HG03060 (cell line): ENCODE results near the gene RNF19B.
A peak's percentile ranks its signal among the peaks of the same experiment; 100 is the strongest.
"Not testable (repeated sequence)": the region's sequence is repeated elsewhere in the genome, so short reads cannot be mapped to it uniquely, and the experiment has no call there.

Source experiments
- ATAC-seq: cut with Tn5 transposase; IDR thresholded peaks from one replicate; pipeline ENCODE4 v1.9.1; 2021; ENCODE audit warnings: low read depth, moderate number of reproducible peaks; ENCODE audit not compliant: unreplicated experiment

RNF19B gene

GRCh38 chr1:32993324-32993636 lies 28.7 kb upstream of the RNF19B start:
- ATAC-seq = not testable (repeated sequence)

- ATAC-seq = peak; percentile 90
Observed at GRCh38 chr1:32992489-32993323, 28.1 kb upstream of the RNF19B start.

GRCh38 chr1:32991819-32992488 lies 27.3 kb upstream of the RNF19B start:
- no peak for ATAC-seq

- no peak for ATAC-seq
Observed at GRCh38 chr1:32991386-32991785, 26.8 kb upstream of the RNF19B start.

GRCh38 chr1:32990887-32991286 lies 26.3 kb upstream of the RNF19B start:
- no peak for ATAC-seq

- ATAC-seq = no peak
Observed at GRCh38 chr1:32989160-32990050, 24.8 kb upstream of the RNF19B start.

- no peak for ATAC-seq
Observed at GRCh38 chr1:32988665-32989064, 24.1 kb upstream of the RNF19B start.

GRCh38 chr1:32985226-32985625 lies 20.6 kb upstream of the RNF19B start:
- ATAC-seq = no peak

- ATAC-seq = no peak
Observed at GRCh38 chr1:32984455-32985171, 20.0 kb upstream of the RNF19B start.

- no peak for ATAC-seq
Observed at GRCh38 chr1:32984090-32984454, 19.5 kb upstream of the RNF19B start.

GRCh38 chr1:32983020-32983419 lies 18.4 kb upstream of the RNF19B start:
- ATAC-seq = no peak

- ATAC-seq = peak; percentile 91
Observed at GRCh38 chr1:32981003-32981901, 16.6 kb upstream of the RNF19B start.

GRCh38 chr1:32980080-32980479 lies 15.5 kb upstream of the RNF19B start:
- no peak for ATAC-seq

GRCh38 chr1:32978854-32979253 lies 14.2 kb upstream of the RNF19B start:
- ATAC-seq = no peak

GRCh38 chr1:32977546-32978087 lies 13.0 kb upstream of the RNF19B start:
- ATAC-seq = no peak

- ATAC-seq = not testable (repeated sequence)
Observed at GRCh38 chr1:32975055-32975454, 10.4 kb upstream of the RNF19B start.

- ATAC-seq = not testable (repeated sequence)
Observed at GRCh38 chr1:32973458-32973857, 8.8 kb upstream of the RNF19B start.

- no peak for ATAC-seq
Observed at GRCh38 chr1:32972814-32973428, 8.3 kb upstream of the RNF19B start.

GRCh38 chr1:32971576-32971975 lies 7.0 kb upstream of the RNF19B start:
- ATAC-seq = no peak
